Bladder microvascular endothelial cell (primary cell): ENCODE results near the gene HMHB1. TPM values are rescaled to one million over a fixed set of nuclear protein-coding genes. Genes with fewer than 3 reads are reported as not detected.

Experiments
- total RNA-seq: library from RNA; depleted of rRNA; stranded (reverse); fragments of >200 nt; gene quantifications from 2 replicates; pipeline ENCODE4 v1.2.3, GENCODE V29; 2014

HMHB1 gene
- total RNA-seq = not detected in 2 replicates

DNA sequence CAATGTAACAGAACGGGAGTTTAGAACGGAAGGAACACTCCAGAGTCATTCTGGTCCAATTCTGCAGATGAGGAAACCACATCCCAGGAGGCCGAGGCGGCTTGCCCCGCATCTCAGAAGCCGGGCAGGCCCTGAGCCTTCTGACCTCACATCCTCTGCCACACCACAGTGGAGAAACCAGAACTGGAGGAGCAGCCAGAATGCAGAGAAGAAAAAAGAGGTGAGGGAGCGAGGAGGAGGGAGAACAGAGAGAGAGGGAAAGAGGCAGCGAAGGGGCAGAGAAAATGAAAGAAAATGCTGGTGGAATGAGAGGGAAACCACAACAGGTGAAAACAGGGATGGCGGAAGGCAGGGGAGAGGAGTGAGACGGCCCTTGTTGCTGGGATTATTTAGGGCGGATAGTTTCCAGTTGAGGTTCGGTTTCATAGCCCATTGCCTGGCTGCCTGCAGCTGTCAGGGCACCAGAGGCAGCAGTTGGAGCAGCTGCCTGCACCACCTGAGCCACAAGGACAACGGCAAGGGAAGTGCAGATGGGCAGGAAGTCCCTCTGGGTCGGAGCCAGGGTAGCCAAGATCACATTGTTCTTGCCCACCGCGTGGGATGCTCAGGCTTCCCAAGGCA, at the start of gene HMHB1:
Gene HMHB1 (plus strand): TSS at position 77 of the 621 bp plus-strand sequence.

